Epithelial cell of umbilical artery (primary cell): Measurements from ENCODE around the gene LRP3. TPM values are rescaled to one million over a fixed set of nuclear protein-coding genes. Genes with fewer than 3 reads are reported as not detected.

Experiments
- total RNA-seq: library from RNA; depleted of rRNA; stranded (reverse); fragments of >200 nt; gene quantifications from 2 replicates; pipeline ENCODE4 v1.2.3, GENCODE V29; 2014

The LRP3 gene, protein sequence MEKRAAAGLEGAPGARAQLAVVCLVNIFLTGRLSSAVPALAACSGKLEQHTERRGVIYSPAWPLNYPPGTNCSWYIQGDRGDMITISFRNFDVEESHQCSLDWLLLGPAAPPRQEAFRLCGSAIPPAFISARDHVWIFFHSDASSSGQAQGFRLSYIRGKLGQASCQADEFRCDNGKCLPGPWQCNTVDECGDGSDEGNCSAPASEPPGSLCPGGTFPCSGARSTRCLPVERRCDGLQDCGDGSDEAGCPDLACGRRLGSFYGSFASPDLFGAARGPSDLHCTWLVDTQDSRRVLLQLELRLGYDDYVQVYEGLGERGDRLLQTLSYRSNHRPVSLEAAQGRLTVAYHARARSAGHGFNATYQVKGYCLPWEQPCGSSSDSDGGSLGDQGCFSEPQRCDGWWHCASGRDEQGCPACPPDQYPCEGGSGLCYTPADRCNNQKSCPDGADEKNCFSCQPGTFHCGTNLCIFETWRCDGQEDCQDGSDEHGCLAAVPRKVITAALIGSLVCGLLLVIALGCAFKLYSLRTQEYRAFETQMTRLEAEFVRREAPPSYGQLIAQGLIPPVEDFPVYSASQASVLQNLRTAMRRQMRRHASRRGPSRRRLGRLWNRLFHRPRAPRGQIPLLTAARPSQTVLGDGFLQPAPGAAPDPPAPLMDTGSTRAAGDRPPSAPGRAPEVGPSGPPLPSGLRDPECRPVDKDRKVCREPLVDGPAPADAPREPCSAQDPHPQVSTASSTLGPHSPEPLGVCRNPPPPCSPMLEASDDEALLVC
- total RNA-seq: 11.6 and 14.6 TPM in 2 replicates

DNA sequence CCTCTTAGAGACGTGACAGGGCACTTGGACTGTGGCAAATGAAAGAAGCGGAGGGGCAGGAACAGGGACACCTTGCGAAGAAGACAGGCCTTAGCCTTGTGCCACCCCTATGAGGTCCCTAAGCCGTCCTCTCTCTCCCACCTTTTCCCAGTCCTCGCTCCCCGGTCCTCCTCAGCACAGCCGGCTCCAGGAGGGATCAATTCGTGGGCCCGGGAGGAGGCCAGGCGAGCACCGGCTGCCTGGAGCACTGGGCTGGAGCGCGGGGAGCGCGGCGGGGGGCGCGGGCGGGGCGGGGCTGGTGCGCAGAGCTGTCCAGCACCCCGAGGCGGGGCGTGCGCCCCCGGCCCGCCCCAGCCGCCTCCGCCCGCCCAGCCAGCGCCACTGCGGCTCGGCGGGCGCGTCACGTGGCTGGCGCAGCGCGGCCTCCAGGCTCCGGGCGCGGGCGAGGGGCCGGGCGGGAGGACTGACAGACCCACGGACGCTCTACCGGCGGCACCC is at the start of gene LRP3:
Gene LRP3 (plus strand): TSS at position 466 of the 498 bp plus-strand sequence. CDS start 456 bp downstream, outside the sequence.

DNA sequence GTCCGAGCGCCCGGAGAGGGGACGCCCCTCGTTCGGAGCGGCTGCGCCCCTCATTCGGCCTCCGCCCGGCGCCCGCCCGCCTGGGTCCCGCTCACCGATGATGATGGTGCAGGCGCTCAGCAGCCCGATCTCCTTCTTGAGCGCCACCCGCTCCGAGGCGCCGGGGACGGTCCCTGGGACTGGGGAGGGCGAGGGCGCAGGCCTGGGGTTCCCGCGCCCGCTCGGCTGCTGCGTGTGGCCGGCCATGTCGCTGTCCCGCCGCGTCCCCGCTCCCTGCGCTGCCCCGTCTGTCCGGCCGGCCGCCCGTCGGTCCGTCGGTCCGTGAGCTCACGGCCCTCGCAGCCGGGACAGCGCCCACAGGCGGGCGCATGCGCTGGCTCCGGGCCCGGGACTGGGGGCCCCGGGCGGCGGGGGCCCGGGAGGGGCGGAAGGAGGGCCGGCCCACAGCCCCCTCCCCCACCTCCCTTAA is 31.4 kb downstream of the LRP3 start, which contains the start of gene SLC7A10:
Gene SLC7A10 (minus strand): TSS at position 393 of the 469 bp plus-strand sequence. CDS start 147 bp downstream, at position 246.

Other genes starting within 250 kb of the LRP3 start
- gene CEP89, start 222.4 kb upstream of the LRP3 start, total RNA-seq: 9.1 and 11.1 TPM in 2 replicates
- 2.3 and 2.7 TPM in 2 replicates for gene FAAP24, start 222.1 kb upstream of the LRP3 start, total RNA-seq
- gene RHPN2, start 129.4 kb upstream of the LRP3 start, total RNA-seq: 2.1 and 2.3 TPM in 2 replicates
- 5.0 and 5.5 TPM in 2 replicates for gene GPATCH1, start 113.1 kb upstream of the LRP3 start, total RNA-seq
- not detected in 2 replicates for gene WDR88, start 62.2 kb upstream of the LRP3 start, total RNA-seq
- gene SLC7A10, start 31.5 kb downstream of the LRP3 start, total RNA-seq: not detected in 2 replicates
- gene CEBPA, start 108.2 kb downstream of the LRP3 start, total RNA-seq: under 0.01 and 0.32 TPM in 2 replicates
- 34.4 and 52.7 TPM in 2 replicates for gene CEBPG, start 179.4 kb downstream of the LRP3 start, total RNA-seq